SJCRH30 (cell line): ENCODE results near the gene BABAM1. TPM values are rescaled to one million over a fixed set of nuclear protein-coding genes. Genes with fewer than 3 reads are reported as not detected.

Source experiments
- DNase-seq, 2 experiments: peaks; one replicate each; pipeline ENCODE4 v3.0.0-alpha.2; 2015 to 2020
- H3K27ac ChIP-seq: fragments of 250-450 bp; sonication (Bioruptor Pico); 2 replicates; pipeline ENCODE4 v1.5.1; 2020; ENCODE audit warnings: mild to moderate bottlenecking, moderate library complexity
- H3K27me3 ChIP-seq: fragments of 250-450 bp; sonication (Bioruptor Pico); 2 replicates; pipeline ENCODE4 v1.5.1; 2020; ENCODE audit warnings: mild to moderate bottlenecking, moderate library complexity
- H3K36me3 ChIP-seq: fragments of 250-450 bp; sonication (Bioruptor Pico); 2 replicates; pipeline ENCODE4 v1.5.1; 2020; ENCODE audit warnings: mild to moderate bottlenecking, moderate library complexity
- H3K4me1 ChIP-seq: fragments of 250-450 bp; sonication (Bioruptor Pico); 2 replicates; pipeline ENCODE4 v1.5.1; 2020; ENCODE audit warnings: mild to moderate bottlenecking, moderate library complexity
- H3K4me3 ChIP-seq: fragments of 250-450 bp; sonication (Bioruptor Pico); 2 replicates; pipeline ENCODE4 v1.5.1; 2020; ENCODE audit warnings: mild to moderate bottlenecking, moderate library complexity
- H3K9me3 ChIP-seq: fragments of 250-450 bp; sonication (Bioruptor Pico); replicated peaks from 2 replicates; pipeline ENCODE4 v1.5.1; 2020; ENCODE audit warnings: mild to moderate bottlenecking, moderate library complexity
- total RNA-seq: library from RNA; depleted of rRNA; stranded (reverse); fragments of >200 nt; shearing (Covaris generic); gene quantifications from 2 replicates; pipeline ENCODE4 v1.2.3, GENCODE V29; 2014; rRNA removed

The BABAM1 gene
- total RNA-seq, 1 experiment from 2014 or later: 96.0 TPM

DNA sequence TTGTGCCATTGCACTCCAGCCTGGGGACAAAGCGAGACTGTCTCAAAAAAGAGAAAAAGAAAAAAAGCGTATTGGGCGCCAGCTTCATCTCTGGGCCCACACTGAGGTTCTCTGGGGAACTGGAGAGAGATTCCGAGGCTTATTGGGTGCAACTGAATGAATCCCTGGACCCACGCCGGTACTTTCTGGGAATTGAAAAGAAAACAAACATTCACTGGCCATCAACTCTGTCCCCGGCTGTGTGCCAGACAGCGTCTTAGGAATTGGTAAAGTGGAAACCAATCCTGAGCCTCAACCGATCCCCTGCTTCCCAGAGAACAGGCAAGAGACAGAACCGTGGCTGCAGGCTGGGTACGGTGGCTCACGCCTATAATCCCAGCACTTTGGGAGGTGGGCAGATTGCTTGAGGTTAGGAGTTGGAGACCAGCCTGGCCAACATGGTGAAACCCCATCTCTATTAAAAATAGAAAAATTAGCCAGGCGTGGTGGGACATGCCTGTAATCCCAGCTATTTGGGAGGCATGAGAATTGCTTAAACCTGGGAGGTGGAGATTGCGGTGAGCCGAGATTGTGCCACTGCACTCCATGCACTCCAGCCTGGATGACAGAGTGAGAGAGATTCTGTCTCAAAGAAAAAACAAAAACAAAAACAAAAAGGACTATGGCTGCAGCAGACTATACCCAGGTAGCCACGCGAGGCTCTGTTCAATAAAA is 58.8 kb downstream of the BABAM1 start:
- no peaks in the 10 kb centered on the region for H3K9me3 ChIP-seq
- H3K4me1 ChIP-seq: peaks cover 10% of the 10 kb centered on the region
- H3K27me3 ChIP-seq: no peaks in the 10 kb centered on the region
- no peak overlapping the region for H3K4me3 ChIP-seq
- H3K27ac ChIP-seq: no peak overlapping the region
- peaks cover 4% of the 10 kb centered on the region; the same call in 1 of the 2 replicates for H3K36me3 ChIP-seq
- DNase-seq: no peak

DNA sequence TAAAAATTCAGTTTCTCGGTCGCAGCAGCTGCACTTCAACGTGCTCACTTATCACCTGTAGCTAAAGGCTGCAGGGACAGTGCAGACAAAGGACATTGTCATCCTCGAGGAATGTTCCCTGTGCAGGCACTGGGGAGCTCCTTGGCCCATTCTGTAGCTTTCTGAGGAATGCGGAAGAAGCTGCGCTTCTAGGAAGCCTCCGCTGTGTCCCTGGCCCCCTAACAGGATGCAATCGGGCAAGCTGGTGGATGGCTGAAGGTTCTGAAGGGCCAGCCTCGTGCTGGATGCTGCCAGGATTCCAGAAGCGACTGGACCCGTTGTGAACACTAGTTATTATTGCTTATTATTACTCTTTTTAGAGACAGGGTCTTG is 59.3 kb downstream of the BABAM1 start:
- H3K27ac ChIP-seq: no peak overlapping the region
- H3K36me3 ChIP-seq: no peaks in the 10 kb centered on the region
- DNase-seq: no peak
- H3K4me1 ChIP-seq: peaks cover 5% of the 10 kb centered on the region
- H3K4me3 ChIP-seq: no peak overlapping the region
- H3K27me3 ChIP-seq: no peaks in the 10 kb centered on the region
- no peaks in the 10 kb centered on the region for H3K9me3 ChIP-seq

GRCh38 chr19:17327068-17327653 is 59.9 kb downstream of the BABAM1 start:
- Histone ChIP-seq H3K9me3 (no peaks in the 10 kb centered on the region), H3K4me3 (no peak overlapping the region), H3K4me1 (no peaks in the 10 kb centered on the region; the same call in 1 of the 2 replicates), H3K36me3 (no peaks in the 10 kb centered on the region), H3K27me3 (no peaks in the 10 kb centered on the region), H3K27ac (no peak overlapping the region)
- DNase-seq: no peak

- H3K27ac ChIP-seq: no peak overlapping the region
- H3K36me3 ChIP-seq: no peaks in the 10 kb centered on the region
- no peaks in the 10 kb centered on the region for H3K27me3 ChIP-seq
- no peak for DNase-seq
- H3K9me3 ChIP-seq: no peaks in the 10 kb centered on the region
- no peaks in the 10 kb centered on the region; the same call in 1 of the 2 replicates for H3K4me1 ChIP-seq
- no peak overlapping the region for H3K4me3 ChIP-seq
These were observed 60.6 kb downstream of the BABAM1 start for GRCh38 chr19:17327654-17328516.

Other genes starting within 250 kb of the BABAM1 start
- 0.08 and 0.34 TPM in 2 replicates for gene CPAMD8, start 240.6 kb upstream of the BABAM1 start, total RNA-seq
- gene HAUS8, start 192.0 kb upstream of the BABAM1 start, total RNA-seq: 22.9 and 23.9 TPM in 2 replicates
- gene MYO9B, start 191.7 kb upstream of the BABAM1 start, total RNA-seq: 47.7 and 48.4 TPM in 2 replicates
- gene USE1, start 52.1 kb upstream of the BABAM1 start, total RNA-seq: 9.9 and 11.0 TPM in 2 replicates
- 5.1 and 5.3 TPM in 2 replicates for gene OCEL1, start 41.2 kb upstream of the BABAM1 start, total RNA-seq
- 41.0 and 42.0 TPM in 2 replicates for gene NR2F6, start 21.5 kb upstream of the BABAM1 start, total RNA-seq
- 0.04 TPM in 1 of 2 replicates, not detected in the other for gene USHBP1, start 2.7 kb upstream of the BABAM1 start, total RNA-seq
- gene ANKLE1, start 14.5 kb downstream of the BABAM1 start, total RNA-seq: 0.49 and 0.66 TPM in 2 replicates
- 26.4 and 27.2 TPM in 2 replicates for gene ABHD8, start 36.0 kb downstream of the BABAM1 start, total RNA-seq
- 68.5 and 69.0 TPM in 2 replicates for gene MRPL34, start 38.4 kb downstream of the BABAM1 start, total RNA-seq
- gene DDA1, start 42.1 kb downstream of the BABAM1 start, total RNA-seq: 34.2 and 37.5 TPM in 2 replicates
- gene ANO8, start 67.4 kb downstream of the BABAM1 start, total RNA-seq: 2.7 and 3.0 TPM in 2 replicates
- gene GTPBP3, start 70.1 kb downstream of the BABAM1 start, total RNA-seq: 27.6 and 31.2 TPM in 2 replicates
- gene PLVAP, start 109.9 kb downstream of the BABAM1 start, total RNA-seq: not detected in 2 replicates
- gene CCDC194, start 126.8 kb downstream of the BABAM1 start, total RNA-seq: not detected in 2 replicates
- 19.9 and 20.6 TPM in 2 replicates for gene BST2, start 138.2 kb downstream of the BABAM1 start, total RNA-seq
- gene MVB12A, start 152.6 kb downstream of the BABAM1 start, total RNA-seq: 34.4 and 41.2 TPM in 2 replicates
- 0.10 TPM in 1 of 2 replicates, not detected in the other for gene TMEM221, start 181.2 kb downstream of the BABAM1 start, total RNA-seq
- gene NXNL1, start 193.5 kb downstream of the BABAM1 start, total RNA-seq: not detected in 2 replicates
- 5.9 and 7.4 TPM in 2 replicates for gene SLC27A1, start 203.1 kb downstream of the BABAM1 start, total RNA-seq
- 32.9 and 33.3 TPM in 2 replicates for gene PGLS, start 244.2 kb downstream of the BABAM1 start, total RNA-seq